ENCODE data around the gene PRKAR1B. TPM values are rescaled to one million over a fixed set of nuclear protein-coding genes. Genes with fewer than 3 reads are reported as not detected.
"Not testable (repeated sequence)": the region's sequence is repeated elsewhere in the genome, so short reads cannot be mapped to it uniquely, and the experiment has no call there.

The PRKAR1B gene
- total RNA-seq, 3 donors from 2014 or later: 38.8 to 58.6 (median 49.9) TPM

GRCh38 chr7:556837-557557 lies 170.1 kb downstream of the PRKAR1B start:
- DNase-seq (no peak), ATAC-seq (no peak)
- H3K9me3 Mint-ChIP-seq: no peaks in the 10 kb centered on the region
- H3K27me3 Mint-ChIP-seq (ENCODE audit: low read depth): no peaks in the 10 kb centered on the region
- H3K4me3 Mint-ChIP-seq: no peak overlapping the region
- H3K36me3 Mint-ChIP-seq (ENCODE audit: insufficient read depth): no peaks in the 10 kb centered on the region
- no peaks in the 10 kb centered on the region for H3K4me1 Mint-ChIP-seq (ENCODE audit: low read depth)

DNA sequence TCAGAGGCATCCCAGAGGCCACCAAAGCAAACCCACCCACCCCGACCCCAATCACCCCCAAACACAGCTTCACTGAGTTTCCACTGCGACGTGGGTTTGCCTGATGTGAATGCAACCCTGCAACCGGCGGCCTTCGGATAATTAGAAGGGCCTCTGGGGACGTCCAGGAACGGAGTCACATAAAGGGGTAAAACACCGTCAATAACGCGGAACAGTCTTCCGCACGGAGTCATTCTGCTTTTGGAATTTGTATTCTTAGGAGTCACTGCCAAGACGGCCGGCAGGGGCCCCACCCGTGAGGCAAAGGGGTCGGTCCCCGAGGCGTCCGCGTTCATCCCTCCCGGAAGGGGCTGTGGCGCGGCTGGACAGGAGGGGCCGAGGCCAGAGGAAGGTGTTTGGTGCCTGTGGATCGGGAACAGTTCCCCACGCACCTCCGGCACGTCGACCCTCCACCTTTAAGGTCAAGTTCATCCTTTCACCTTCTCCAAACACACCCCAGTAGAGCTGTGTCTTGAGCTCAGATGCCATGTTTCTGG lies 170.7 kb downstream of the PRKAR1B start:
- H3K9me3 Mint-ChIP-seq: no peaks in the 10 kb centered on the region
- no peaks in the 10 kb centered on the region for H3K36me3 Mint-ChIP-seq (ENCODE audit: insufficient read depth)
- H3K27me3 Mint-ChIP-seq (ENCODE audit: low read depth): no peaks in the 10 kb centered on the region
- DNase-seq: no peak
- no peak overlapping the region for H3K4me3 Mint-ChIP-seq
- no peaks in the 10 kb centered on the region for H3K4me1 Mint-ChIP-seq (ENCODE audit: low read depth)
- no peak for ATAC-seq

DNA sequence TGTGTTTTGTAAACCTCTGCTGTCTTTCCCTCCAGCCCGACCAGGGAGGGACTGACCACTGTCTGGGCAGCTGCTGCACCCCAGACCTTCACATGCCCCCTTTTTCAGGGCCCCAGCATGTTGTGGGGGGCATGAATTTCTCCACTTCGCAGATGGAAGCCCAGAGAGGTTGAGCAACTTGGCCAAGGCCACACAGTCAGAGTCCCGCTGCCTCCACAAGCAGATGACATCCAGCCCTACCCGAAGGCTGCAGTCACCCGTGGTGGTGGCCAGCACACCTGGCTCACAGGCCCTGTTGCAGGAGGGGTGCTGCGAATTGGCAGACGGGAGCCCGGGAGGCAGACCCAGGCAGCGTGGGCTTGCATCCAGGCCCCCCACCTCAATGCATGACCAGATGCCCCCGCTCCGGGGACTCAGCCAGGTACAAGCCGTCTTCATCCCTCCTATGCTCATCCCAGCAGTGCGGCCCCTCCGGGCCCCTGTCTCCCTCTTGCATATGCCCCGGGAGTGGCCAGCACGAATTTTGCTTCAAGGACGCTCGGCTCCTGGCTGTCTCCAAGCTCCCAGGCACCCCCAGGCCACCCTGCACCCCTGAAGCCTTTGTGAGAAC lies 171.4 kb downstream of the PRKAR1B start:
- Mint-ChIP-seq H3K36me3 (ENCODE audit: insufficient read depth) (no peaks in the 10 kb centered on the region), H3K9me3 (no peaks in the 10 kb centered on the region), H3K27me3 (ENCODE audit: low read depth) (no peaks in the 10 kb centered on the region), H3K4me1 (ENCODE audit: low read depth) (no peaks in the 10 kb centered on the region), H3K4me3 (no peak overlapping the region)
- ATAC-seq: no peak
- DNase-seq: no peak

- DNase-seq (no peak), ATAC-seq (no peak)
- no peaks in the 10 kb centered on the region for H3K4me1 Mint-ChIP-seq (ENCODE audit: low read depth)
- H3K36me3 Mint-ChIP-seq (ENCODE audit: insufficient read depth): peaks cover 1% of the 10 kb centered on the region
- H3K27me3 Mint-ChIP-seq (ENCODE audit: low read depth): no peaks in the 10 kb centered on the region
- no peak overlapping the region for H3K4me3 Mint-ChIP-seq
- no peaks in the 10 kb centered on the region for H3K9me3 Mint-ChIP-seq
These were observed 173.4 kb downstream of the PRKAR1B start for GRCh38 chr7:553636-554111.

DNA sequence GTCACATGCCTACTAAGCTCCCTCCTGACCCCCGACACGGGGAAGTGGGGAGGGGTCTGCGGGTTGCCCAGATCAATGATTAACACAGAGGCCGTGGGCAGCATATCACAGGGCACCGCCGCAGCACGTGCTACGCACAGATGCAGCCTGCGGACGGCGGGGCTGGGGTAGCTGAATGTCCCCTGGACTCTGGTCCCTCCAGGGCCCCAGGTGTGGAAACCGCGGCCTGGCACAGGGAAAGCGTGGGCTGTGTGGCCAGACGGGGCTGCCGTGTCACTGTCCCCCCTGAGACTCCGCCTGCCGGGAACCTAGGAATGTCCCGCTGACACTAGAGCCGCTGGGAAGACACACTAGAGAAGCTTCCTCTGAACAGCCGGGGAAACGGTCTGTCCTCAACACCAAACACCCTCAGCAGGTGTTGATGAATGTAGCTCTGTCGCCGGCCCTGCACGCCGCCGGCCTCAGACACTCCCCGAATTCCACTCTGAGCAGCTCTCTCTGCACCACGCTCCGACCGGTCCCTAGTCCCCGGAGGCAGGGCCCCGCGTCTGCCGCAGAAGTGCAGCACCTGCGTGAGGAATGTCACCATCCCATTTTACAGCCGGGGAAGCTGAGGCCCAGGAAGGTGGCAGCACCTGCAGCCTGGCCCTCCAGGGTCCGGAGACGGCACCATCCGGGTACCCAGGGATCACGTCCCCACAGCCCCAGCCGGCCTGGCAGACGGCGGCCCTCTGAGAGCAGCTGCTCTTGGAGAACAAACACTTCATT lies 174.0 kb downstream of the PRKAR1B start:
- DNase-seq (no peak), ATAC-seq (no peak)
- Mint-ChIP-seq H3K9me3 (no peaks in the 10 kb centered on the region), H3K36me3 (ENCODE audit: insufficient read depth) (peaks cover 1% of the 10 kb centered on the region), H3K4me3 (no peak overlapping the region), H3K4me1 (ENCODE audit: low read depth) (no peaks in the 10 kb centered on the region), H3K27me3 (ENCODE audit: low read depth) (no peaks in the 10 kb centered on the region)

GRCh38 chr7:552151-552867 lies 174.8 kb downstream of the PRKAR1B start:
- not testable (repeated sequence) for H3K36me3 Mint-ChIP-seq (ENCODE audit: insufficient read depth); H3K4me1 Mint-ChIP-seq (ENCODE audit: low read depth); DNase-seq; ATAC-seq; H3K9me3 Mint-ChIP-seq; H3K27me3 Mint-ChIP-seq (ENCODE audit: low read depth); H3K4me3 Mint-ChIP-seq

GRCh38 chr7:551615-551970 lies 175.5 kb downstream of the PRKAR1B start:
- not testable (repeated sequence) for H3K9me3 Mint-ChIP-seq; ATAC-seq; H3K36me3 Mint-ChIP-seq (ENCODE audit: insufficient read depth); DNase-seq; H3K4me3 Mint-ChIP-seq; H3K27me3 Mint-ChIP-seq (ENCODE audit: low read depth); H3K4me1 Mint-ChIP-seq (ENCODE audit: low read depth)

DNA sequence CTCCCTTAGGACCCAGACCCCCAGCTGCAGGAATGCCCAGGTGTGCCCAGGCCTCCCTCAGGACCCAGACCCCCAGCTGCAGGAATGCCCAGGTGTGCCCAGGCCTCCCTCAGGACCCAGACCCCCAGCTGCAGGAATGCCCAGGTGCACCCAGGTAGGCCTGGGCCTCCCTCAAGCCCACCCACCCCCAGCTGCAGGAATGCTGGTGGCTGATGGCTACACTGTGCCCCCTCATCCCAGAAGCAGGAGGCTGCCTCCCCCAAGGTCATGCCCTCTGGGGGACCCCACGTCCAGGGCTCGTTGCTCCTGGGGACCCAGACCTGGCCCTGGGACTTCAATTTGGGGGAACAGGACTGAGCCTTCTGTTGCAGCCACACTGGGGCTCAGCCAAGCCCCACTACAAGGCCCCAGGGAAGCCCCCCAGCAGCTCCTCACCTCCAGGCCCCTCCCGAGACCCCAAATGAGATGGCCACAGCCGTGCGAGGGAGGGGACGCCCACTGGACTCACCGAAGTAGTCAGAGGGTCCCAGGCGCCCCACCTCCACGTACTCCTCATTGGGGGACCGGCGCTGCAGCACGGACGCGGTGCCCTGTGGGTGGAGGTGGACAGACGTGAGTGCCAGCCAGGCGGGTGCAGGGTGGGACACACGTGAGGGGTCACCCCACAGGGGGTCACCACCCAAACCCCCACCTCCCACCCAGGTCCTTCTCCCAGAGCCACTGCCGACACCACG lies 176.0 kb downstream of the PRKAR1B start:
- ATAC-seq (no peak), DNase-seq (no peak)
- Mint-ChIP-seq H3K4me3 (no peak overlapping the region), H3K36me3 (ENCODE audit: insufficient read depth) (peaks cover 1% of the 10 kb centered on the region), H3K9me3 (no peaks in the 10 kb centered on the region), H3K4me1 (ENCODE audit: low read depth) (no peaks in the 10 kb centered on the region), H3K27me3 (ENCODE audit: low read depth) (no peaks in the 10 kb centered on the region)

DNA sequence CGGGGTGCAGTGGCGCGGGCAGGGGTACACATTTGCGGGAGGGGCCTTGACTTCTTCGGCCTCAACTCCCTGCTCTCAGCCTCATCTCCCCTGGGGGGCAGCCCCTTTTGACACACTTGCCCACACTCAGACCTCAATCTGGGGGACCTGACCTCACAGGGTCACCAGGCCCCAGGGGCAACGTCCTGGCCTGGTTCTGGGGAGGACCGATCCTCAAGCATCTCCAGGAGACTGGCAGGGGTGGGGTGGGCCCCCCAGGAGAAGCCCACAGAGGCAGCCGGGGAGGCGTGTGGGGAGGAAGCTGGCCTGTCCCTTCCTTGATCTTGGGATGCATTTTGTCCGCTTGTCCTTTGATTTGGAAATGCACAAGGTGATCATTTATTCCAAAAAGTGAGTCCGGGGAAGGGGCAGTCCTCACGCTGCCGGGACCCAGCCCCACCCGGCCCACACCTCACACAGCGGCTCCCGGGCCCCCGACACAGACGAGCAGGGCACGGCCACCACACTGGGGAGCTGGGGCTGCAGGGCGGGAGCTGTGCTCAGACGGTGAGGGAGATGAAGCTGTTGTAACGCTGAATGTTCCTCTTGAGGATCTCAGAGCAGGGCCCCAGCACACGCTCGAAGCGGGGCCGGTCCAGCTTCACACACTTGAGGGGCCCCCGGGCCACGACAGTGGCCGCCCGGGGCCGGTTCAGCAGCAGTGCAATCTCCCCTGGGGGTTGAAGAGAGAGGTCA lies 177.0 kb downstream of the PRKAR1B start:
- Mint-ChIP-seq H3K4me1 (ENCODE audit: low read depth) (no peaks in the 10 kb centered on the region), H3K27me3 (ENCODE audit: low read depth) (no peaks in the 10 kb centered on the region), H3K4me3 (no peak overlapping the region), H3K9me3 (peaks cover 4% of the 10 kb centered on the region), H3K36me3 (ENCODE audit: insufficient read depth) (peaks cover 1% of the 10 kb centered on the region)
- ATAC-seq (no peak), DNase-seq (no peak)

DNA sequence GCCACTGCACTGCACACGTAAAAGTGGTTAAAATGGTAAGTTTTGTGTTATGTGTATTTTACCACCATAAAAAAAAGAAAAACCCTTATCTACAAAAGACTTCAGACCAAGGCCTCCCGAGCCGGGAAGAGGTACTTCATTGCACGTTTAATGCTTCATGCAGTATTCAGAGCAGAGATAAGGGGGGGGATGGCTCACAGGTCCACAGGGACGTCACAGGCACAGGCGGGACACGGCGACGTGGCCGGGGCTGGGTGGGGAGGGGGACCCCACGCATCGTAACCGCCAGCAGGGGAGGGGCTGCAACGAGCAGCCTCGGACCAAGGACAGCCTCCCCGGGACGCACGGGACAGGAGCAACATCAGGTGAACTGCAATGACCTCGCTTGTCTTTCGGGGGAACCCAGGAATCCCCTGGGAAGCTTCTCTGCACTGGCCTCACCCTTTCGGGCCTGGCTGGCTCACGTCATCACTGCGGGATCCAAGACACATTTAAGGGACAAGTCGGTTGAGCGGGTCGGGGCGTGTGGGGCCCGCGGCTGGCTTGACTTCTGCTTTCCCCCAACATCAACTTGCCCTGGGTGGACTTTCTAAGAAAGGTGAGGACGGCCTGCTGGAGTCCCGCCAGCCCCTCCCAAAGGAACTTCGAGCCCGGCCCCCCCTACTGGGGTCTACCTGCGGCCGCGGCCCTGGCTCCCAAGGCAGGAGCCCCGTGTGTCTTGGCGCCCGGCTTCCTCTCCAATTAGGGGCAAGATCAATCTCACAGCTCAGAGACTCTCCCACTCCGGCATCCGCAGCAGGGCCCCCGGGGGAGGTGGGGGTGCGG lies 177.8 kb downstream of the PRKAR1B start:
- ATAC-seq: no peak
- peaks cover 1% of the 10 kb centered on the region for H3K36me3 Mint-ChIP-seq (ENCODE audit: insufficient read depth)
- H3K4me1 Mint-ChIP-seq (ENCODE audit: low read depth): no peaks in the 10 kb centered on the region
- H3K27me3 Mint-ChIP-seq (ENCODE audit: low read depth): no peaks in the 10 kb centered on the region
- DNase-seq: no peak
- H3K9me3 Mint-ChIP-seq: peaks cover 4% of the 10 kb centered on the region
- H3K4me3 Mint-ChIP-seq: no peak overlapping the region

DNA sequence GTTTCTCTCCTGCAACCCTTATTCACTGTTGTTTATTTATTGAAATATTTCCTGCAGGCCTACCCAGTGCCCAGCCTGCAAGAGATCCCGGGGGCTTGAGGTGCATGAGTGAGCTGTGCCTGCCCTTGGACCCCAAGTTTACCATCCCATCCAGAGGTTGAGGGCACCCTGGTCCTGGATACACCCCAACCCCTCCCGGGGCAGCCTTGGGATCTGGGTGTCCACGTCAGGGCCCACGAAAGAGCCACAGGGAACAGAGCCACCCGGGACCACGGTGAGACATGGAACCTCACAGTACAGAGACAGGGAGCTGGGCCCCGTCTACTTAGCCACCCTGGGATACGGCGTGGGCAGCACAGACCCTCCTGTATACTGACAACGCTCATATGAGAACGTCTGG lies 178.7 kb downstream of the PRKAR1B start:
- ATAC-seq: no peak

DNA sequence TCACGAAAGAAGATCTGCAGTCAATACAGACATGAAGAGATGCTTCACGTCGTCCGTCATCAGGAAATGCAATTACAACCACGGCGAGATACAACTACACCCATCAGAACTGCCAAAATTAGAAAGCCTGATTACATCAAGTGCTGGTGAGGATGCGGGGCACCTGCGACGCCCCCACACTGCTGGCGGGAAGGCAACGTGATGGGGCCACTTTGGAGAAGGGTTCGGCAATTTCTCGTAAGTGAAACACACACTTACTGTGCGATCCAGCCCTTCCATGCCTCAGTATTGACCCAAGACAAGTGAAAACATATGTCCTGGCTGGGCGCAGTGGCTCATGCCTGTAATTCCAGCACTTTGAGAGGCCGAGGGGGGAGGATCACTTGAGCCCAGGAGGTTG lies 181.6 kb downstream of the PRKAR1B start:
- Mint-ChIP-seq H3K36me3 (ENCODE audit: insufficient read depth) (peaks cover 1% of the 10 kb centered on the region), H3K4me1 (ENCODE audit: low read depth) (peaks cover 3% of the 10 kb centered on the region), H3K4me3 (no peak overlapping the region), H3K27me3 (ENCODE audit: low read depth) (no peaks in the 10 kb centered on the region), H3K9me3 (peaks cover 4% of the 10 kb centered on the region)
- no peak for DNase-seq
- ATAC-seq: no peak

More for the DNA sequence above, 178.7 kb downstream of the PRKAR1B start:
- H3K27me3 Mint-ChIP-seq (ENCODE audit: low read depth): no peaks in the 10 kb centered on the region
- H3K4me1 Mint-ChIP-seq (ENCODE audit: low read depth): no peaks in the 10 kb centered on the region
- no peak for DNase-seq
- peaks cover 1% of the 10 kb centered on the region for H3K36me3 Mint-ChIP-seq (ENCODE audit: insufficient read depth)
- H3K4me3 Mint-ChIP-seq: no peak overlapping the region
- peaks cover 4% of the 10 kb centered on the region for H3K9me3 Mint-ChIP-seq
